HepG2 (cell line): ENCODE measurements around the gene HK2. TPM values are rescaled to one million over a fixed set of nuclear protein-coding genes. Genes with fewer than 3 reads are reported as not detected.

ENCODE experiments used
- CEBPB ChIP-seq: IDR thresholded peaks from 2 replicates; pipeline ENCODE4 v1.6.1; 2011; ENCODE audit warnings: low read depth, low read length, improper control_type of control experiment, borderline replicate concordance
- CHCHD3 ChIP-seq: sonication (generic); formaldehyde crosslinking; IDR thresholded peaks from 2 replicates; pipeline ENCODE4 v1.8.0; 2022; ENCODE audit warnings: mild to moderate bottlenecking, missing genetic modification reagents, moderate library complexity
- E2F5 ChIP-seq: sonication (generic); formaldehyde crosslinking; conservative IDR thresholded peaks from 2 replicates; pipeline ENCODE4 v1.4.0; 2020; ENCODE audit warnings: missing genetic modification reagents
- GLI4 ChIP-seq: sonication (generic); formaldehyde crosslinking; IDR thresholded peaks from 2 replicates; pipeline ENCODE4 v1.5.1; 2020; ENCODE audit warnings: missing genetic modification reagents, mild to moderate bottlenecking, moderate library complexity, borderline replicate concordance
- GPBP1L1 ChIP-seq: sonication (generic); formaldehyde crosslinking; IDR thresholded peaks from 2 replicates; pipeline ENCODE4 v1.5.0; 2020; ENCODE audit warnings: mild to moderate bottlenecking, missing genetic modification reagents
- NCOA5 ChIP-seq: sonication (generic); formaldehyde crosslinking; IDR thresholded peaks from 2 replicates; pipeline ENCODE4 v1.4.0; 2020; ENCODE audit warnings: missing genetic modification reagents
- NCOR1 ChIP-seq: fragments of 200-600 bp; sonication (generic); IDR thresholded peaks from 2 replicates; pipeline ENCODE4 v1.7.0; 2017; ENCODE audit warnings: antibody characterized with exemption, low read length, borderline replicate concordance
- NFE2L2 ChIP-seq: fragments of 150-350 bp; IDR thresholded peaks from 2 replicates; pipeline ENCODE4 v1.6.1; 2014; ENCODE audit warnings: low read length
- NFYB ChIP-seq: sonication (generic); formaldehyde crosslinking; IDR thresholded peaks from 2 replicates; pipeline ENCODE4 v1.4.0; 2020; ENCODE audit warnings: missing genetic modification reagents
- PLSCR1 ChIP-seq: sonication (generic); formaldehyde crosslinking; IDR thresholded peaks from 2 replicates; pipeline ENCODE4 v1.5.0; 2020; ENCODE audit warnings: missing genetic modification reagents, mild to moderate bottlenecking, borderline replicate concordance
- POLR2AphosphoS5 ChIP-seq: IDR thresholded peaks from 2 replicates; pipeline ENCODE4 v1.6.1; 2012; ENCODE audit warnings: low read depth, low read length
- RCOR2 ChIP-seq: IDR thresholded peaks from 2 replicates; pipeline ENCODE4 v1.6.1; 2016; ENCODE audit warnings: missing biosample characterization, missing genetic modification reagents
- REL ChIP-seq: sonication (generic); formaldehyde crosslinking; conservative IDR thresholded peaks from 2 replicates; pipeline ENCODE4 v1.8.0; 2022; ENCODE audit warnings: mild to moderate bottlenecking, missing genetic modification reagents, moderate library complexity
- SOX13 ChIP-seq, 3 experiments: fragments of 450-650 bp in 1 of 3; sonication (generic) in 1 of 3; formaldehyde crosslinking in 1 of 3; IDR thresholded peaks in 2 of 3; conservative IDR thresholded peaks in 1 of 3; 2 replicates each; pipeline versions ENCODE4 v1.5.0 to v1.6.1; 2016 to 2020; ENCODE audit warnings: antibody characterized with exemption in 1 of 3, mild to moderate bottlenecking in 1 of 3, missing compliant biosample characterization in 1 of 3, missing genetic modification reagents in 1 of 3, moderate library complexity in 1 of 3
- SP2 ChIP-seq: sonication (generic); formaldehyde crosslinking; IDR thresholded peaks from 2 replicates; pipeline ENCODE4 v1.5.1; 2020; ENCODE audit warnings: mild to moderate bottlenecking, missing genetic modification reagents
- TBX2 ChIP-seq: sonication (generic); formaldehyde crosslinking; IDR thresholded peaks from 2 replicates; pipeline ENCODE4 v1.5.0; 2020; ENCODE audit warnings: missing genetic modification reagents, mild to moderate bottlenecking, borderline replicate concordance
- ZBTB26 ChIP-seq: IDR thresholded peaks from 2 replicates; pipeline ENCODE4 v1.6.1; 2016; ENCODE audit warnings: missing compliant biosample characterization, missing genetic modification reagents, borderline replicate concordance
- ZBTB37 ChIP-seq: sonication (generic); formaldehyde crosslinking; IDR thresholded peaks from 2 replicates; pipeline ENCODE4 v1.4.0; 2020; ENCODE audit warnings: mild to moderate bottlenecking, missing genetic modification reagents
- ZFP36 ChIP-seq: fragments of 150-350 bp; IDR thresholded peaks from 2 replicates; pipeline ENCODE4 v1.6.1; 2018; ENCODE audit warnings: borderline replicate concordance, low read length, low read depth; ENCODE audit not compliant: partially characterized antibody
- ZMYM2 ChIP-seq: sonication (generic); formaldehyde crosslinking; IDR thresholded peaks from 2 replicates; pipeline ENCODE4 v1.8.0; 2022; ENCODE audit warnings: mild to moderate bottlenecking, missing genetic modification reagents
- ZNF10 ChIP-seq: sonication (generic); formaldehyde crosslinking; IDR thresholded peaks from 2 replicates; pipeline ENCODE4 v1.4.0; 2020; ENCODE audit warnings: mild to moderate bottlenecking, low read depth, missing genetic modification reagents, borderline replicate concordance
- ZNF329 ChIP-seq: sonication (generic); formaldehyde crosslinking; IDR thresholded peaks from 2 replicates; pipeline ENCODE4 v1.9.0; 2021; ENCODE audit warnings: low read depth, mild to moderate bottlenecking, missing genetic modification reagents
- ZNF460 ChIP-seq: sonication (generic); formaldehyde crosslinking; IDR thresholded peaks from 2 replicates; pipeline ENCODE4 v1.5.1; 2020; ENCODE audit warnings: missing genetic modification reagents, mild to moderate bottlenecking, borderline replicate concordance
- ZNF564 ChIP-seq: sonication (generic); formaldehyde crosslinking; IDR thresholded peaks from 2 replicates; pipeline ENCODE4 v1.8.1; 2023; ENCODE audit warnings: mild to moderate bottlenecking, missing genetic modification reagents
- polyA plus RNA-seq, 8 experiments: library from polyadenylated mRNA; depleted of rRNA in 3 of 8; stranded (reverse) in 7 of 8; unstranded in 1 of 8; fragments of >200 nt; fragmentation: Illumina TruSeq in 4 of 8; extraction: Trizol in 4 of 8; gene quantifications; 2 replicates each; pipeline versions ENCODE4 v1.2.1 to v1.2.3, GENCODE V29; 2011 to 2016; ENCODE audit warnings: low read depth in 4 of 8, missing spikeins in 1 of 8, mixed read lengths in 1 of 8; ENCODE audit not compliant: insufficient read depth in 1 of 8
- total RNA-seq, 5 experiments: library from RNA; depleted of rRNA; stranded (reverse); fragments of >200 nt; fragmentation: Illumina TruSeq; extraction: Trizol; gene quantifications; 2 replicates each; pipeline ENCODE4 v1.2.3, GENCODE V29; 2016; ENCODE audit warnings: low read depth in 1 of 5

The HK2 gene
- total and polyA plus RNA-seq, 2 of the 13 experiments (the other 11 are each of a cell fraction or from before 2014, with no cell fraction given) = 13.2 to 101 TPM

- TF ChIP-seq SP2 (CRISPR knock-in tag) (no peak), GLI4 (CRISPR knock-in tag) (no peak), ZNF460 (CRISPR knock-in tag) (no peak), TBX2 (CRISPR knock-in tag) (no peak), SOX13 (IDR thresholded peaks at IDR 0.05) (no peak), SOX13 (CRISPR knock-in tag; conservative IDR thresholded peaks at IDR 0.05 in 1 of 2, IDR thresholded peaks at IDR 0.05 in 1 of 2) (peak in 1 of 2 experiments; percentile 75; a peak in 2 of 4 replicates), GPBP1L1 (CRISPR knock-in tag) (no peak), REL (CRISPR knock-in tag) (no peak), E2F5 (CRISPR knock-in tag) (no peak), ZNF10 (CRISPR knock-in tag) (no peak), ZBTB26 (CRISPR knock-in tag) (no peak), NCOA5 (no peak), ZBTB37 (no peak), PLSCR1 (no peak), CHCHD3 (CRISPR knock-in tag) (no peak), ZMYM2 (CRISPR knock-in tag) (no peak), ZNF329 (no peak), POLR2AphosphoS5 (no peak), NFYB (no peak), ZNF564 (CRISPR knock-in tag) (no peak), RCOR2 (CRISPR knock-in tag) (peak; percentile 17; the same call in 1 of the 2 replicates), ZFP36 (no peak), NCOR1 (no peak), CEBPB (no peak), NFE2L2 (peak; percentile 15; the same call in 1 of the 2 replicates)
These were observed 103.4 kb downstream of the HK2 start (continued) for GRCh38 chr2:74937221-74937880.
